HEK293 (cell line): Measurements from ENCODE around the gene MLF2.

ENCODE experiments used
- CTCF ChIP-seq: fragments of 450-650 bp; formaldehyde crosslinking; IDR thresholded peaks from 2 replicates; pipeline ENCODE4 v1.5.1; 2016; ENCODE audit warnings: missing biosample characterization, missing genetic modification characterization
- GLIS1 ChIP-seq: fragments of 450-650 bp; formaldehyde crosslinking; IDR thresholded peaks from 2 replicates; pipeline ENCODE4 v1.5.1; 2016; ENCODE audit warnings: missing biosample characterization, missing genetic modification characterization
- KLF17 ChIP-seq: fragments of 450-650 bp; formaldehyde crosslinking; IDR thresholded peaks from 2 replicates; pipeline ENCODE4 v1.5.1; 2016; ENCODE audit warnings: missing biosample characterization, missing genetic modification characterization
- MEIS1 ChIP-seq: sonication (generic); formaldehyde crosslinking; IDR thresholded peaks from 2 replicates; pipeline ENCODE4 v1.8.1; 2022; ENCODE audit warnings: missing genetic modification reagents, mild to moderate bottlenecking, borderline replicate concordance
- PATZ1 ChIP-seq: fragments of 450-650 bp; formaldehyde crosslinking; IDR thresholded peaks from 2 replicates; pipeline ENCODE4 v1.5.1; 2016; ENCODE audit warnings: missing biosample characterization, missing genetic modification characterization
- RBAK ChIP-seq: fragments of 450-650 bp; formaldehyde crosslinking; IDR thresholded peaks from 2 replicates; pipeline ENCODE4 v1.5.1; 2016; ENCODE audit warnings: missing biosample characterization, missing genetic modification characterization
- ZBTB49 ChIP-seq: fragments of 450-650 bp; formaldehyde crosslinking; IDR thresholded peaks from 2 replicates; pipeline ENCODE4 v1.5.1; 2016; ENCODE audit warnings: missing biosample characterization, missing genetic modification characterization, low read depth
- ZFP37 ChIP-seq: fragments of 450-650 bp; formaldehyde crosslinking; IDR thresholded peaks from 2 replicates; pipeline ENCODE4 v1.5.1; 2016; ENCODE audit warnings: missing biosample characterization, missing genetic modification characterization
- ZNF10 ChIP-seq: fragments of 450-650 bp; formaldehyde crosslinking; IDR thresholded peaks from 2 replicates; pipeline ENCODE4 v1.5.1; 2017; ENCODE audit warnings: missing biosample characterization, missing genetic modification characterization
- ZNF112 ChIP-seq: fragments of 450-650 bp; formaldehyde crosslinking; IDR thresholded peaks from 2 replicates; pipeline ENCODE4 v1.5.0; 2017; ENCODE audit warnings: missing biosample characterization, missing genetic modification characterization
- ZNF121 ChIP-seq: fragments of 450-650 bp; formaldehyde crosslinking; IDR thresholded peaks from 2 replicates; pipeline ENCODE4 v1.5.1; 2016; ENCODE audit warnings: missing biosample characterization, missing genetic modification characterization
- ZNF140 ChIP-seq: fragments of 450-650 bp; formaldehyde crosslinking; IDR thresholded peaks from 2 replicates; pipeline ENCODE4 v1.5.1; 2016; ENCODE audit warnings: missing biosample characterization, missing genetic modification characterization
- ZNF19 ChIP-seq: fragments of 450-650 bp; formaldehyde crosslinking; IDR thresholded peaks from 2 replicates; pipeline ENCODE4; 2016; ENCODE audit warnings: missing biosample characterization, missing genetic modification characterization, low read depth
- ZNF221 ChIP-seq: fragments of 450-650 bp; formaldehyde crosslinking; IDR thresholded peaks from 2 replicates; pipeline ENCODE4 v1.5.1; 2017; ENCODE audit warnings: missing biosample characterization, missing genetic modification characterization, borderline replicate concordance
- ZNF24 ChIP-seq: fragments of 450-650 bp; formaldehyde crosslinking; IDR thresholded peaks from 2 replicates; pipeline ENCODE4 v1.5.1; 2016; ENCODE audit warnings: missing biosample characterization, missing genetic modification characterization
- ZNF248 ChIP-seq: fragments of 450-650 bp; formaldehyde crosslinking; IDR thresholded peaks from 2 replicates; pipeline ENCODE4 v1.5.1; 2017; ENCODE audit warnings: missing biosample characterization, missing genetic modification characterization
- ZNF292 ChIP-seq: fragments of 450-650 bp; formaldehyde crosslinking; IDR thresholded peaks from 2 replicates; pipeline ENCODE4 v1.5.1; 2016; ENCODE audit warnings: low read depth, missing biosample characterization, missing genetic modification characterization, borderline replicate concordance
- ZNF311 ChIP-seq: fragments of 450-650 bp; formaldehyde crosslinking; IDR thresholded peaks from 2 replicates; pipeline ENCODE4 v1.5.1; 2017; ENCODE audit warnings: missing biosample characterization, missing genetic modification characterization, borderline replicate concordance
- ZNF37A ChIP-seq: fragments of 450-650 bp; IDR thresholded peaks from 2 replicates; pipeline ENCODE4 v1.5.1; 2018; ENCODE audit warnings: missing biosample characterization, missing genetic modification characterization
- ZNF391 ChIP-seq: fragments of 450-650 bp; formaldehyde crosslinking; IDR thresholded peaks from 2 replicates; pipeline ENCODE4 v1.5.1; 2016; ENCODE audit warnings: low read depth, missing biosample characterization, missing genetic modification characterization, borderline replicate concordance
- ZNF404 ChIP-seq: fragments of 450-650 bp; formaldehyde crosslinking; IDR thresholded peaks from 2 replicates; pipeline ENCODE4 v1.5.1; 2017; ENCODE audit warnings: missing biosample characterization, missing genetic modification characterization
- ZNF416 ChIP-seq: fragments of 450-650 bp; formaldehyde crosslinking; IDR thresholded peaks from 2 replicates; pipeline ENCODE4 v1.5.1; 2016; ENCODE audit warnings: missing biosample characterization, missing genetic modification characterization
- ZNF426 ChIP-seq: fragments of 450-650 bp; formaldehyde crosslinking; IDR thresholded peaks from 2 replicates; pipeline ENCODE4 v1.5.1; 2017; ENCODE audit warnings: missing biosample characterization, missing genetic modification characterization, mild to moderate bottlenecking, inconsistent platforms, moderate library complexity
- ZNF501 ChIP-seq: fragments of 450-650 bp; formaldehyde crosslinking; IDR thresholded peaks from 2 replicates; pipeline ENCODE4 v1.5.1; 2016; ENCODE audit warnings: missing biosample characterization, missing genetic modification characterization
- ZNF510 ChIP-seq: fragments of 450-650 bp; formaldehyde crosslinking; IDR thresholded peaks from 2 replicates; pipeline ENCODE4 v1.5.1; 2018; ENCODE audit warnings: mild to moderate bottlenecking, missing genetic modification characterization, missing biosample characterization; ENCODE audit not compliant: insufficient replicate concordance
- ZNF544 ChIP-seq: fragments of 450-650 bp; formaldehyde crosslinking; IDR thresholded peaks from 2 replicates; pipeline ENCODE4 v1.5.0; 2017; ENCODE audit warnings: missing biosample characterization, missing genetic modification characterization
- ZNF548 ChIP-seq: fragments of 450-650 bp; formaldehyde crosslinking; IDR thresholded peaks from 2 replicates; pipeline ENCODE4 v1.5.1; 2016; ENCODE audit warnings: missing biosample characterization, missing genetic modification characterization
- ZNF600 ChIP-seq: fragments of 450-650 bp; formaldehyde crosslinking; IDR thresholded peaks from 2 replicates; pipeline ENCODE4 v1.5.1; 2016; ENCODE audit warnings: missing biosample characterization, missing genetic modification characterization
- ZNF785 ChIP-seq: fragments of 450-650 bp; formaldehyde crosslinking; IDR thresholded peaks from 2 replicates; pipeline ENCODE4 v1.5.1; 2016; ENCODE audit warnings: missing biosample characterization, missing genetic modification characterization
- TF ChIP-seq, protein P1 (sequence below): fragments of 450-650 bp; formaldehyde crosslinking; IDR thresholded peaks from 2 replicates; pipeline ENCODE4 v1.5.1; 2016; ENCODE audit warnings: missing biosample characterization, missing genetic modification characterization
- TF ChIP-seq, protein P2 (sequence below): sonication (generic); formaldehyde crosslinking; IDR thresholded peaks from 2 replicates; pipeline ENCODE4 v1.8.1; 2022; ENCODE audit warnings: mild to moderate bottlenecking, moderate library complexity, missing genetic modification reagents

The MLF2 gene

DNA sequence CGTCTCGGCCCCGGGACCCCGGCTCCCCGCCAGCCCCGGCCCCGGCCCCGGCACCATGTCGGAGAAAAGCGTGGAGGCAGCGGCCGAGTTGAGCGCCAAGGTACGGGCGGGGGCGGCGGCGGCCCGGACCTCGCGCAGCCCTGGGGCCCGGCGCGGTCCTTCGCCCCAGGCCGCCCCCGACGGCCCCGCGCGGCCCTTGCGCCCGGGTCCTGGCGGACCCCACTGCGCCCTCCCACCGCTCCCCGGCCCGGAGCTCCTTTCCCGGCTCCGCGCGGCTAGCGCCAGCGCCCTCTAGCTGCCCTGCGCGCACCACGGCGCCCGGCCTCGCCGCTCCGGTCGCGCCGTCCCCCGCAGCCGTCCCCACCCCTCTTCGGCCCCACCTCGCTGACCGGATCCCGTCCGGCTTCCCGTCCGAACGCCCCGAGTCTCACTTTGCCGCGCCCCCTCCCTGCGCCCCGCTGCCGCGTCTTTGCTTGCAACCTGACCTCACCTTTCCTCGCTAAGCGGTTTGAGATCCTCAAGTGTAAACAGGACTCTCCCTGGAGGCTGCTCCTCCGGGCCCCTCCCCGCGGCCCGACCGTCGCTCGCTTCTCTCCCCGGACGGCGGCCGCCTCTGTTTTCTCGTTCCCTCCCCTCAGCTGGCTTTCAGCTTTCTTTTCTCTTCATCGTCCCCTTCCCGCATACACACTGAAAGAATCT lies 13.9 kb upstream of the MLF2 start (continued):
- TF ChIP-seq CTCF (peak; percentile 49; the same call in 1 of the 2 replicates), GLIS1 (tag by site-specific recombination) (peak; percentile 74), RBAK (tag by site-specific recombination) (no peak), ZNF24 (0 out of 2 replicates have a peak, but pooled peaks have one; percentile 37), ZNF501 (peak; percentile 71), ZNF37A (no peak), ZNF391 (tag by site-specific recombination) (no peak), ZNF544 (no peak), ZNF121 (tag by site-specific recombination) (no peak), ZNF404 (tag by site-specific recombination) (no peak), ZNF510 (tag by site-specific recombination) (no peak), KLF17 (tag by site-specific recombination) (peak; percentile 90), ZNF19 (tag by site-specific recombination) (no peak), ZFP37 (tag by site-specific recombination) (no peak), ZNF112 (tag by site-specific recombination) (no peak), ZNF600 (tag by site-specific recombination) (peak; percentile 47; the same call in 1 of the 2 replicates), ZNF548 (tag by site-specific recombination) (no peak), ZNF416 (tag by site-specific recombination) (no peak), ZNF311 (tag by site-specific recombination) (no peak), PATZ1 (tag by site-specific recombination) (peak; percentile 99), ZNF785 (no peak), ZNF426 (tag by site-specific recombination) (no peak), ZNF10 (tag by site-specific recombination) (no peak), ZNF140 (tag by site-specific recombination) (no peak), ZNF292 (tag by site-specific recombination) (no peak), ZBTB49 (tag by site-specific recombination) (no peak), ZNF248 (no peak), ZNF221 (tag by site-specific recombination) (no peak), MEIS1 (CRISPR knock-in tag) (no peak)
- TF ChIP-seq, protein P1, sequence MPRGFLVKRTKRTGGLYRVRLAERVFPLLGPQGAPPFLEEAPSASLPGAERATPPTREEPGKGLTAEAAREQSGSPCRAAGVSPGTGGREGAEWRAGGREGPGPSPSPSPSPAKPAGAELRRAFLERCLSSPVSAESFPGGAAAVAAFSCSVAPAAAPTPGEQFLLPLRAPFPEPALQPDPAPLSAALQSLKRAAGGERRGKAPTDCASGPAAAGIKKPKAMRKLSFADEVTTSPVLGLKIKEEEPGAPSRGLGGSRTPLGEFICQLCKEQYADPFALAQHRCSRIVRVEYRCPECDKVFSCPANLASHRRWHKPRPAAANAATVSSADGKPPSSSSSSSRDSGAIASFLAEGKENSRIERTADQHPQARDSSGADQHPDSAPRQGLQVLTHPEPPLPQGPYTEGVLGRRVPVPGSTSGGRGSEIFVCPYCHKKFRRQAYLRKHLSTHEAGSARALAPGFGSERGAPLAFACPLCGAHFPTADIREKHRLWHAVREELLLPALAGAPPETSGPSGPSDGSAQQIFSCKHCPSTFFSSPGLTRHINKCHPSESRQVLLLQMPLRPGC (tag by site-specific recombination), result no peak
- TF ChIP-seq, protein P2, sequence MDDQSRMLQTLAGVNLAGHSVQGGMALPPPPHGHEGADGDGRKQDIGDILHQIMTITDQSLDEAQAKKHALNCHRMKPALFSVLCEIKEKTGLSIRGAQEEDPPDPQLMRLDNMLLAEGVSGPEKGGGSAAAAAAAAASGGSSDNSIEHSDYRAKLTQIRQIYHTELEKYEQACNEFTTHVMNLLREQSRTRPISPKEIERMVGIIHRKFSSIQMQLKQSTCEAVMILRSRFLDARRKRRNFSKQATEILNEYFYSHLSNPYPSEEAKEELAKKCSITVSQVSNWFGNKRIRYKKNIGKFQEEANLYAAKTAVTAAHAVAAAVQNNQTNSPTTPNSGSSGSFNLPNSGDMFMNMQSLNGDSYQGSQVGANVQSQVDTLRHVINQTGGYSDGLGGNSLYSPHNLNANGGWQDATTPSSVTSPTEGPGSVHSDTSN (CRISPR knock-in tag), result no peak
